GM12878 (cell line): ENCODE measurements around the gene DLK1. TPM values are rescaled to one million over a fixed set of nuclear protein-coding genes. Genes with fewer than 3 reads are reported as not detected.

ENCODE experiments used
- ATAC-seq: fragments of 200-7000 bp; cut with Tn5 transposase; 3 replicates; pipeline ENCODE4 v1.9.1; 2020; ENCODE audit warnings: mild to moderate bottlenecking, moderate library complexity
- BruUV-seq: library from RNA; stranded (reverse); fragments of 400-500 nt; replicated peaks from 2 replicates; lab custom pipeline; 2021; lab: Mats Ljungman, UMichigan
- CTCF ChIA-PET: fragments of 300-600 bp; sonication (Branson Sonifier 250); formaldehyde crosslinking; extraction: SDS; loops from one replicate; lab custom pipeline; 2021; ENCODE audit warnings: inconsistent platforms; lab: Yijun Ruan, JAX
- POLR2A ChIA-PET: fragments of 350-600 bp; formaldehyde crosslinking; extraction: SDS; loops from one replicate; lab custom pipeline; 2021; ENCODE audit warnings: inconsistent platforms; lab: Charles Lee
- RAD21 ChIA-PET: fragments of 300-600 bp; sonication (Branson Sonifier 250); formaldehyde crosslinking; loops from one replicate; lab custom pipeline; 2023; ENCODE audit warnings: antibody characterized with exemption; ENCODE audit not compliant: unreplicated experiment; lab: Charles Lee
- SMC1A ChIA-PET: fragments of 300-600 bp; sonication (Branson Sonifier 250); formaldehyde crosslinking; loops from one replicate; lab custom pipeline; 2023; ENCODE audit not compliant: unreplicated experiment, uncharacterized antibody; lab: Charles Lee
- DNase-seq: peaks from one replicate; pipeline ENCODE4 v3.0.0-alpha.2; 2011; ENCODE audit warnings: low read depth, low spot score
- FAIRE-seq: peaks from 3 replicates; lab custom pipeline; 2011; peaks lifted over from hg19 to GRCh38; lab: Jason Lieb, UNC
- H2AFZ ChIP-seq: 2 replicates; pipeline ENCODE4 v1.6.0; 2011; ENCODE audit warnings: low read depth, low read length, control low read depth; ENCODE audit not compliant: control insufficient read depth
- H3K27ac ChIP-seq: 2 replicates; pipeline ENCODE4 v1.5.1; 2011; ENCODE audit warnings: control low read depth; ENCODE audit not compliant: control insufficient read depth, insufficient read depth
- H3K27me3 ChIP-seq, 2 experiments: replicated peaks in 1 of 2; 2 replicates each; pipeline versions ENCODE4 v1.6.0 to v1.6.1; 2011; ENCODE audit warnings: low read length in 1 of 2; ENCODE audit not compliant: control insufficient read depth in 2 of 2, insufficient read depth in 2 of 2
- H3K36me3 ChIP-seq, 2 experiments: 2 replicates each; pipeline ENCODE4 v1.5.1; 2011; ENCODE audit warnings: low read length in 1 of 2; ENCODE audit not compliant: control insufficient read depth in 2 of 2, insufficient read depth in 2 of 2
- H3K4me1 ChIP-seq: 2 replicates; pipeline ENCODE4 v1.6.1; 2011; ENCODE audit warnings: mild to moderate bottlenecking, low read length, moderate library complexity, mixed read lengths; ENCODE audit not compliant: control insufficient read depth, insufficient read depth
- H3K4me2 ChIP-seq: 2 replicates; pipeline ENCODE4 v1.6.0; 2011; ENCODE audit warnings: control low read depth; ENCODE audit not compliant: control insufficient read depth, insufficient read depth
- H3K4me3 ChIP-seq: fragments of 200-600 bp; sonication (generic); 2 replicates; pipeline ENCODE4 v1.5.1; 2016
- H3K79me2 ChIP-seq: 2 replicates; pipeline ENCODE4 v1.6.0; 2011; ENCODE audit warnings: low read length; ENCODE audit not compliant: control insufficient read depth, insufficient read depth
- H3K9ac ChIP-seq: 2 replicates; pipeline ENCODE4 v1.8.0; 2011; ENCODE audit warnings: low read length, control low read depth, mixed read lengths; ENCODE audit not compliant: control insufficient read depth, insufficient read depth
- H3K9me3 ChIP-seq: replicated peaks from 3 replicates; pipeline ENCODE4 v1.5.1; 2011; ENCODE audit warnings: mild to moderate bottlenecking, low read length; ENCODE audit not compliant: control insufficient read depth, insufficient read depth
- H4K20me1 ChIP-seq: 2 replicates; pipeline ENCODE4 v1.6.0; 2011; ENCODE audit not compliant: control insufficient read depth, insufficient read depth
- BCL11A ChIP-seq: IDR thresholded peaks from 2 replicates; pipeline ENCODE4 v1.6.1; 2011; ENCODE audit warnings: low read depth, low read length
- CBX5 ChIP-seq: sonication (generic); IDR thresholded peaks from 2 replicates; pipeline ENCODE4 v1.6.1; 2016; ENCODE audit warnings: low read depth, moderate library complexity, mild to moderate bottlenecking, inconsistent platforms
- CEBPZ ChIP-seq: fragments of 150-350 bp; IDR thresholded peaks from 2 replicates; pipeline ENCODE4 v1.6.1; 2016; ENCODE audit warnings: low read depth, low read length
- IKZF2 ChIP-seq, 2 experiments: fragments of 450-650 bp; IDR thresholded peaks; 2 replicates each; pipeline ENCODE4 v1.6.1; 2017; ENCODE audit warnings: mild to moderate bottlenecking in 2 of 2, moderate library complexity in 2 of 2
- KAT2A ChIP-seq: conservative IDR thresholded peaks from 2 replicates; pipeline ENCODE4 v1.6.1; 2011; ENCODE audit warnings: low read depth, low read length; ENCODE audit not compliant: control insufficient read depth
- MTA2 ChIP-seq: fragments of 450-650 bp; IDR thresholded peaks from 2 replicates; pipeline ENCODE4 v1.6.1; 2016; ENCODE audit warnings: low read depth, mild to moderate bottlenecking, moderate library complexity
- NFXL1 ChIP-seq: fragments of 450-650 bp; IDR thresholded peaks from 2 replicates; pipeline ENCODE4 v1.6.1; 2017; ENCODE audit warnings: antibody characterized with exemption, mild to moderate bottlenecking, borderline replicate concordance
- POLR2AphosphoS5 ChIP-seq: IDR thresholded peaks from 2 replicates; pipeline ENCODE4 v1.6.1; 2011; ENCODE audit warnings: mild to moderate bottlenecking, low read length, inconsistent platforms
- SMAD5 ChIP-seq: IDR thresholded peaks from 2 replicates; pipeline ENCODE4 v1.6.1; 2016; ENCODE audit warnings: antibody characterized with exemption, low read depth
- SRF ChIP-seq, 2 experiments: IDR thresholded peaks; 2 replicates each; pipeline ENCODE4 v1.6.1; 2011; ENCODE audit warnings: low read depth in 2 of 2, low read length in 2 of 2, mild to moderate bottlenecking in 1 of 2, moderate library complexity in 1 of 2
- ZNF207 ChIP-seq: fragments of 450-650 bp; IDR thresholded peaks from 2 replicates; pipeline ENCODE4 v1.6.1; 2014; ENCODE audit warnings: antibody characterized with exemption, mild to moderate bottlenecking, borderline replicate concordance
- ZNF687 ChIP-seq: fragments of 450-650 bp; IDR thresholded peaks from 2 replicates; pipeline ENCODE4 v1.6.1; 2017; ENCODE audit warnings: mild to moderate bottlenecking, moderate library complexity
- WGBS: methylation state at CpG from one replicate; pipeline ENCODE4 v1.1.6; 2016; ENCODE audit warnings: low lambda C conversion rate; ENCODE audit not compliant: insufficient replicate concordance, insufficient coverage; ENCODE audit errors: missing lambda C conversion rate; 5-methylcytosine and 5-hydroxymethylcytosine counted together
- in situ Hi-C: fragments of 300-500 bp; cut with MboI; formaldehyde crosslinking; loops from 9 replicates; pipeline ENCODE4 v1.14.3; 2018; ENCODE audit warnings: mixed read lengths
- intact Hi-C: fragments of 100-400 bp; cut with micrococcal nuclease; formaldehyde crosslinking; loops from one replicate; pipeline ENCODE4 v1.14.2; 2022; ENCODE audit not compliant: unreplicated experiment
- polyA plus RNA-seq, 11 experiments: library from polyadenylated mRNA; depleted of rRNA in 4 of 11; unstranded in 6 of 11; stranded (reverse) in 5 of 11; fragments of >200 nt; fragmentation: Nextera tagmentation in 4 of 11; fragmentation: Illumina TruSeq in 1 of 11; extraction: Ambion mirVana in 4 of 11; extraction: Trizol in 1 of 11; gene quantifications; 1 replicate in 1 of 11; 2 replicates in 10 of 11; pipeline versions ENCODE4 v1.2.1 to v1.2.3, GENCODE V29; 2011 to 2016; ENCODE audit warnings: inconsistent platforms in 2 of 11, missing spikeins in 2 of 11, low read depth in 1 of 11
- total RNA-seq, 4 experiments: library from RNA; depleted of rRNA in 3 of 4; stranded (reverse); fragments of >200 nt in 3 of 4; fragmentation: Illumina TruSeq in 1 of 4; extraction: Trizol in 1 of 4; gene quantifications; 2 replicates each; pipeline versions ENCODE4 v1.2.1 to v1.2.3, GENCODE V29; 2013 to 2021

The DLK1 gene
- total and polyA plus RNA-seq, 10 of the 15 experiments (the other 5 are each of a cell fraction or from before 2014, with no cell fraction given), result 0.87 TPM; not detected in 9

GRCh38 chr14:100727873-100728240, 1.2 kb downstream of the DLK1 start:
- no peaks in the 10 kb centered on the region for H3K79me2 ChIP-seq
- FAIRE-seq, result no peak
- H2AFZ ChIP-seq, result no peak overlapping the region
- no TSS peak for BruUV-seq
- no peak overlapping the region for H3K27ac ChIP-seq
- CTCF ChIA-PET, result no interaction called here
- no peak for ATAC-seq
- peaks cover 2% of the 10 kb centered on the region in 2 experiments; a peak in 2 of 4 replicates for H3K27me3 ChIP-seq
- RAD21 ChIA-PET, result no interaction called here
- POLR2A ChIA-PET, result no interaction called here
- TF ChIP-seq BCL11A, result no peak
- no peak for TF ChIP-seq CBX5
- no peak for TF ChIP-seq CEBPZ
- no peak for TF ChIP-seq KAT2A
- intact Hi-C loops, result no loop called here
- SMC1A ChIA-PET, result no interaction called here
- H3K4me1 ChIP-seq, result no peaks in the 10 kb centered on the region
- H3K4me3 ChIP-seq, result no peak overlapping the region
- in situ Hi-C loops, result no loop called here
- no peaks in the 10 kb centered on the region for H3K36me3 ChIP-seq
- no peaks in the 10 kb centered on the region for H4K20me1 ChIP-seq
- H3K9me3 ChIP-seq, result no peaks in the 10 kb centered on the region
- no peak overlapping the region for H3K4me2 ChIP-seq
- 37% methylated on average over 12 of the region's 12 CpGs for WGBS
- H3K9ac ChIP-seq, result no peak overlapping the region
- DNase-seq, result no peak

- no peaks in the 10 kb centered on the region for H4K20me1 ChIP-seq
- no peaks in the 10 kb centered on the region for H3K36me3 ChIP-seq
- ChIA-PET SMC1A (no interaction called here), POLR2A (no interaction called here), RAD21 (interaction anchor here (0.6 kb wide), 1 partner anchor 268 kb away, joined by 4 read pairs; no protein-coding TSS in a partner anchor), CTCF (no interaction called here)
- FAIRE-seq (no peak), ATAC-seq (no peak), DNase-seq (no peak)
- H3K4me3 ChIP-seq, result no peak overlapping the region
- no peaks in the 10 kb centered on the region for H3K4me1 ChIP-seq
- H3K27ac ChIP-seq, result no peak overlapping the region
- H3K9ac ChIP-seq, result no peak overlapping the region
- no peaks in the 10 kb centered on the region for H3K79me2 ChIP-seq
- in situ Hi-C loops, result no loop called here
- H2AFZ ChIP-seq, result no peak overlapping the region
- WGBS, result 25% methylated on average over 13 of the region's 13 CpGs
- BruUV-seq, result no TSS peak
- peaks cover 0 to 2% of the 10 kb centered on the region in 2 experiments; a peak in 1 of 4 replicates for H3K27me3 ChIP-seq
- H3K9me3 ChIP-seq, result no peaks in the 10 kb centered on the region
- intact Hi-C loops, result no loop called here
- no peak overlapping the region for H3K4me2 ChIP-seq
- no peak for TF ChIP-seq ZNF687
- no peak for TF ChIP-seq MTA2
- no peak for TF ChIP-seq IKZF2 (IDR thresholded peaks at IDR 0.05)
- no peak for TF ChIP-seq NFXL1
- no peak for TF ChIP-seq SRF (IDR thresholded peaks at IDR 0.05; ENCODE audit: low read depth in 2 of 2, low read length in 2 of 2)
- no peak for TF ChIP-seq ZNF207
- TF ChIP-seq BCL11A, result no peak
- TF ChIP-seq POLR2AphosphoS5, result no peak
- TF ChIP-seq SMAD5, result no peak
Observed at GRCh38 chr14:100728962-100729361, 2.3 kb downstream of the DLK1 start.
